ENCODE results near the gene DEK. TPM values are rescaled to one million over a fixed set of nuclear protein-coding genes. Genes with fewer than 3 reads are reported as not detected.

The DEK gene
- total and polyA plus RNA-seq, 4 experiments from 2014 or later: 56.4 to 131 (median 110) TPM

DNA sequence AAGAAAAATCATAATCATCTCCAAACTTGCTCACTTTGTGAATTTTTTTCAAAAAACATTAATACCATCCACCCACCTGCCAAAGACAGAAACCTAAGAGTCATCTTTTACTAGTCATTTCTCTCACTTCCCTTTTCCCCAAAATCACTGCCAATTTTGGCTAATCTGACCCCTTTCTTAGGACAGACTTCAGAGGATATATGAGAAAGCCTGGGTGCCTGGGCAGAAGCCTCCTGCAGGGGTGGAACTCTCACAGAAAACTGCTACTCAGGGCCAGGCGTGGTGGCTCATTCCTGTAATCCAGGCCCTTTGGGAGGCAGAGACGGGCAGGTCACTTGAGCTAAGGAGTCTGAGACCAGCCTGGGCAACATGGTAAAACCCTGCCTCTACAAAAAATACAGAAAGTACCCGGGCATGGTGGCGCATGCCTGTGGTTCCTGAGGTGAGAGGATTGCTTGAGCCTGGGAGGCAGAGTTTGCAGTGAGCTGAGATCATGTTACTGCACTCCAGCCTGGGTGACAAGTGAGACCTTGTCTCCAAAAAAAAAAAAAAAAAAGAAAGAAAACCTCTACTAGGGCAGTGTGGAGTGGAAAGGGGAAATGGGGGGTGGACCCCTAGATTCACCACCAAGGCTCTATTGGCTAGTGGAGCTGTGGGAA is 3.8 kb downstream of the DEK start:
- Mint-ChIP-seq H3K4me1 (peaks cover 45 to 65% (median 52%) of the 10 kb centered on the region in 4 donors), H3K4me3 (peak overlapping the region; percentile 42 to 76 (median 50)), H3K9me3 (peaks cover 0 to 4% (median 0%) of the 10 kb centered on the region in 8 donors), H3K27me3 (no peaks in the 10 kb centered on the region), H3K36me3 (peaks cover 12 to 55% of the 10 kb centered on the region in 2 donors), H3K27ac (peak overlapping the region; percentile 10 to 96 (median 71))
- POLR2A ChIA-PET (ENCODE audit: partially characterized antibody): interaction anchor here (0.6 to 1.2 kb wide), 2 partner anchors 19 to 104 kb away, joined by 3 read pairs; no protein-coding TSS in a partner anchor
- DNase-seq: peak in 1 of 5 donors; percentile 36
- no peaks in the 10 kb centered on the region for H3K9me3 ChIP-seq (ENCODE audit: control insufficient read depth in 1 of 2, low read length in 2 of 2)
- intact Hi-C loops (cut with micrococcal nuclease): loop anchor here (5.0 kb wide), 2 partner anchors 127 to 1498 kb away; partner anchors contain the start of genes ATXN1 and RNF144B
- H3K4me3 ChIP-seq (ENCODE audit: low read length in 2 of 2): no peak overlapping the region
- no peak overlapping the region for H3K27ac ChIP-seq (ENCODE audit: low read depth, low read length)
- CTCF ChIA-PET (ENCODE audit: partially characterized antibody): no interaction called here
- H3K27me3 ChIP-seq (ENCODE audit: insufficient read depth, low read length): no peaks in the 10 kb centered on the region
- H3K36me3 ChIP-seq (ENCODE audit: insufficient read depth, low read length): peaks cover 15% of the 10 kb centered on the region
- peaks cover 49% of the 10 kb centered on the region for H3K4me1 ChIP-seq (ENCODE audit: insufficient read depth, low read length)

DNA sequence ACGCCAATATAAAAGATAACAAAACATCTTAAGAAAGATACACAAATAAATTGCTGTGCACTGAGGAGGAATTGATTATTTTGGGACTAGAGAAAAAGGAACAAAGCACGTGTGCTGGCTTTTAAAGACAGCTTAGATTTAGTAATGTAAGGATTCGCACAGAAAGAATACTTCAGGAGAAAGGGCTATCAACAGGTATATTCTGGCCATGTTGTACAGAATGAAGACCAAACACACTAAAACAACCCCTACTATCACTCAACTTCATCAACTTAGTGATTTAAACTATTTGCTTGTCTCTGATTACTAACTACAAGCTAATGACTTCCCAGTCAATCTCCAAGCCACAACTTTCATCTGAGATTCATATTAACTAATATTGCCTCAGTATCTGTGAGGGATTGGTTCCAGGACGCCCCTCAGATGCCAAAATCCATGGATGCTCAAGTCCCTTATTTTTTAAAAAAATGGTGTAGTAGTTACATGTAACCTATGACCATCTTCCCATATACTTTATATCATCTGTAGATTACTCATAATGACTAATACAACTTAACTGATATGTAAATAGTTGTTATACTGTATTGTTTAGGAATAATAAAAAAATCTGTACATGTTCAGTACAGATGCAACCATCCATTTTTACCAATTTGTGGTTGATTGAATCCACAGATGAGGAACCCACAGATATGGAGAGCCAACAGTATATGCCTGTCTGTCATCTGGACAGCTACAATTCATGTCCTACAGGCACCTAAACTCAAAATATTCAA is 4.5 kb downstream of the DEK start:
- CTCF ChIA-PET (ENCODE audit: partially characterized antibody): no interaction called here
- intact Hi-C loops (cut with micrococcal nuclease): loop anchor here (5.0 kb wide), 2 partner anchors 127 to 1498 kb away; partner anchors contain the start of genes ATXN1 and RNF144B
- H3K4me1 ChIP-seq (ENCODE audit: insufficient read depth, low read length): peaks cover 42% of the 10 kb centered on the region
- H3K4me3 ChIP-seq (ENCODE audit: low read length in 2 of 2): no peak overlapping the region
- DNase-seq: no peak
- peaks cover 22% of the 10 kb centered on the region for H3K36me3 ChIP-seq (ENCODE audit: insufficient read depth, low read length)
- H3K27ac ChIP-seq (ENCODE audit: low read depth, low read length): no peak overlapping the region
- H3K4me1 Mint-ChIP-seq: peaks cover 38 to 63% (median 50%) of the 10 kb centered on the region in 4 donors
- no peaks in the 10 kb centered on the region for H3K9me3 ChIP-seq (ENCODE audit: control insufficient read depth in 1 of 2, low read length in 2 of 2)
- H3K4me3 Mint-ChIP-seq: peak overlapping the region in 7 of 8 donors; percentile 4 to 76 (median 52)
- POLR2A ChIA-PET (ENCODE audit: partially characterized antibody): interaction anchor here (1.1 to 1.2 kb wide), 2 partner anchors 9 to 105 kb away, joined by 3 to 4 read pairs; partner anchors contain the start of genes KDM1B and TPMT
- H3K27ac Mint-ChIP-seq: peak overlapping the region; percentile 29 to 96 (median 79)
- H3K27me3 ChIP-seq (ENCODE audit: insufficient read depth, low read length): no peaks in the 10 kb centered on the region
- no peaks in the 10 kb centered on the region for H3K27me3 Mint-ChIP-seq
- H3K36me3 Mint-ChIP-seq: peaks cover 19 to 59% of the 10 kb centered on the region in 2 donors
- peaks cover 0 to 2% (median 0%) of the 10 kb centered on the region in 8 donors for H3K9me3 Mint-ChIP-seq

DNA sequence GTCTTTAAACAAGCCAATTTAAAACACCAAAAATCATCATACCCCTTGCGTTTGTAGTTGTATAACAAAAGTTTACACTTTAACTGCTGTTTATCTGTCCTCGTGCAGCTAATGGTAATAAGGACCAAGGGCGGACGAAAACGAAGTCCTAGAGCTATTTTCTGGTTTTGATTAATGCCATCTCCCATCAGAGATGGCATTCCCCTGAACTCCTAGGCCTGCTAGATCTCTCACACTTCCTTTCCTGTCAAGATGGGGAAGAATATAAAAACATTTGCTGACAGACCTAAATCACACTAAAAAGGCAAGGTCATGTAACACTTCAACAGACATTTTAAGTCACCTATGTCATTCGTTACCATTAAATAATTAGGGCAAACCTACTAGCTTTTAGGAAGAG is 9.5 kb downstream of the DEK start:
- Histone ChIP-seq H3K9me3 (ENCODE audit: control insufficient read depth in 1 of 2, low read length in 2 of 2) (no peaks in the 10 kb centered on the region), H3K4me1 (ENCODE audit: insufficient read depth, low read length) (peaks cover 12% of the 10 kb centered on the region), H3K27ac (ENCODE audit: low read depth, low read length) (no peak overlapping the region), H3K27me3 (ENCODE audit: insufficient read depth, low read length) (no peaks in the 10 kb centered on the region), H3K4me3 (ENCODE audit: low read length in 2 of 2) (no peak overlapping the region), H3K36me3 (ENCODE audit: insufficient read depth, low read length) (peaks cover 26% of the 10 kb centered on the region)
- H3K9me3 Mint-ChIP-seq: no peaks in the 10 kb centered on the region
- H3K27ac Mint-ChIP-seq: peak overlapping the region in 1 of 7 donors; percentile 54
- CTCF ChIA-PET (ENCODE audit: partially characterized antibody): interaction anchor here (1.3 kb wide), 1 partner anchor 13 kb away, joined by 3 read pairs; no protein-coding TSS in a partner anchor
- DNase-seq: no peak
- H3K36me3 Mint-ChIP-seq: peaks cover 39 to 67% of the 10 kb centered on the region in 2 donors
- POLR2A ChIA-PET (ENCODE audit: partially characterized antibody): no interaction called here
- intact Hi-C loops (cut with micrococcal nuclease): no loop called here
- H3K4me1 Mint-ChIP-seq: peaks cover 11 to 38% (median 26%) of the 10 kb centered on the region in 4 donors
- H3K4me3 Mint-ChIP-seq: no peak overlapping the region
- H3K27me3 Mint-ChIP-seq: no peaks in the 10 kb centered on the region

DNA sequence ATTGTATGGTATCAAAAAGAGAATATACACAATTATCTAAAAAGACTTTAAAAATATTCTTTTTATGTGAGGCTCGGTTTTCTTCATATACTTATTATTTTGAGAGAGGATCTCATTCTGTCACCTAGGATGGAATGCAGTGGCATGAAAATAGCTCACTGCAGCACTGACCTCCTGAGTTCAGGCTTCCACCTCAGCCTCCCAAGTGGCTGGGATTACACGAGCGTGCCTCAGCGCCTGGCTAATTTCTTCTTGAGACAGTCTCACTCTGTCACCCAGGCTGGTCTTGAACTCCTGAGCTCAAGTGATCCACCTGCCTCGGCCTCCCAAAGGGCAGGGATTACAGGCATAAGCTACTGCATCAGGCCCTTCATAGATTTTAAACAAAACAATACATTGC is 10.7 kb downstream of the DEK start:
- H3K36me3 ChIP-seq (ENCODE audit: insufficient read depth, low read length): peaks cover 33% of the 10 kb centered on the region
- Mint-ChIP-seq H3K4me1 (peaks cover 6 to 39% (median 25%) of the 10 kb centered on the region in 4 donors), H3K27me3 (no peaks in the 10 kb centered on the region), H3K36me3 (peaks cover 51 to 70% of the 10 kb centered on the region in 2 donors), H3K9me3 (no peaks in the 10 kb centered on the region), H3K27ac (no peak overlapping the region), H3K4me3 (no peak overlapping the region)
- ChIA-PET POLR2A (ENCODE audit: partially characterized antibody) (no interaction called here), CTCF (ENCODE audit: partially characterized antibody) (interaction anchor here (1.4 kb wide), 1 partner anchor 12 kb away, joined by 4 read pairs; no protein-coding TSS in a partner anchor)
- intact Hi-C loops (cut with micrococcal nuclease): no loop called here
- DNase-seq: no peak
- no peaks in the 10 kb centered on the region for H3K9me3 ChIP-seq (ENCODE audit: control insufficient read depth in 1 of 2, low read length in 2 of 2)
- peaks cover 5% of the 10 kb centered on the region for H3K4me1 ChIP-seq (ENCODE audit: insufficient read depth, low read length)
- H3K4me3 ChIP-seq (ENCODE audit: low read length in 2 of 2): no peak overlapping the region
- H3K27me3 ChIP-seq (ENCODE audit: insufficient read depth, low read length): no peaks in the 10 kb centered on the region
- H3K27ac ChIP-seq (ENCODE audit: low read depth, low read length): no peak overlapping the region

DNA sequence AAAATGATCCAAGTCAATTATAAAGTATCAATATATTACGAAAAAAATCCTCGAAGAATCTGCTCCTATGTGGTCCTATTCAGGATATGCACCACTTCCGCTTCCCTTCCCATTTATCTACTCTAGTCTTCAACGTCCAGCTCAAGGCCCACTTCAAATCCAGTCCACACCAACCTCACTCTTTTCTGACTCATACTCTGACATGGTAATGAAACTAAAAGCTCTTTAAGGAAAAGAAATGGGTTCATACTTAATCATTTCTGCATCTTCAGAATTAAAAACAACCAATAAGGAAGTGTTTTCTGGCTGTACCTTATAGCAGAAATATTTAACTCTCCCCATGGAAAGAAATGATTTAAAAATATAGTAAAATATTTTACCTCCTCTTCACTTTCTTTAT is 15.1 kb downstream of the DEK start:
- Histone ChIP-seq H3K27me3 (ENCODE audit: insufficient read depth, low read length) (no peaks in the 10 kb centered on the region), H3K27ac (ENCODE audit: low read depth, low read length) (no peak overlapping the region), H3K4me3 (ENCODE audit: low read length in 2 of 2) (no peak overlapping the region), H3K4me1 (ENCODE audit: insufficient read depth, low read length) (peaks cover 8% of the 10 kb centered on the region), H3K9me3 (ENCODE audit: control insufficient read depth in 1 of 2, low read length in 2 of 2) (no peaks in the 10 kb centered on the region), H3K36me3 (ENCODE audit: insufficient read depth, low read length) (peaks cover 19% of the 10 kb centered on the region)
- ChIA-PET POLR2A (ENCODE audit: partially characterized antibody) (no interaction called here), CTCF (ENCODE audit: partially characterized antibody) (no interaction called here)
- intact Hi-C loops (cut with micrococcal nuclease): no loop called here
- Mint-ChIP-seq H3K4me3 (no peak overlapping the region), H3K36me3 (peaks cover 62 to 78% of the 10 kb centered on the region in 2 donors), H3K4me1 (peaks cover 19 to 48% (median 35%) of the 10 kb centered on the region in 4 donors), H3K27ac (no peak overlapping the region), H3K9me3 (peaks cover 0 to 4% (median 0%) of the 10 kb centered on the region in 8 donors), H3K27me3 (no peaks in the 10 kb centered on the region)
- no peak for DNase-seq

DNA sequence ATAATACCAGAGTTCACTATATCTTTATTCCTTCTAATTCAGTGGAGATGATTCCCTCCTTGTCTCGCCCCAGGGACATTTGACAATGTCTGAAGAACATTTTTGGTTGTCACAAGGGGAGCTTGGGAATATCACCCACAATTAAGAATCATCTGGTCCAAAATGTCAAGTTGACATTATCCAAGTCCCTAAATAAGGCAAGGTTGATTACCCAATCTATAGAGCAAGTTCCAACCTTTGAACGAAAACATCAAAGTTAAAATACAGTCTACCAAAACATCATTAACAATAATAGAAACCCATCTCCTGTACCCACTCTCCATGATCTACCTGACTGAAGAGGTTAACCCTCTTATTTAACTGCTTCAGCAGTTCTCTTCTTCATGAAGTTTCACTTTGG is 15.6 kb downstream of the DEK start:
- Histone ChIP-seq H3K9me3 (ENCODE audit: control insufficient read depth in 1 of 2, low read length in 2 of 2) (no peaks in the 10 kb centered on the region), H3K27me3 (ENCODE audit: insufficient read depth, low read length) (no peaks in the 10 kb centered on the region), H3K4me3 (ENCODE audit: low read length in 2 of 2) (no peak overlapping the region), H3K4me1 (ENCODE audit: insufficient read depth, low read length) (peaks cover 8% of the 10 kb centered on the region), H3K36me3 (ENCODE audit: insufficient read depth, low read length) (peaks cover 19% of the 10 kb centered on the region), H3K27ac (ENCODE audit: low read depth, low read length) (no peak overlapping the region)
- CTCF ChIA-PET (ENCODE audit: partially characterized antibody): no interaction called here
- H3K4me3 Mint-ChIP-seq: no peak overlapping the region
- H3K27me3 Mint-ChIP-seq: no peaks in the 10 kb centered on the region
- H3K9me3 Mint-ChIP-seq: peaks cover 0 to 4% (median 0%) of the 10 kb centered on the region in 8 donors
- peaks cover 19 to 48% (median 39%) of the 10 kb centered on the region in 4 donors for H3K4me1 Mint-ChIP-seq
- POLR2A ChIA-PET (ENCODE audit: partially characterized antibody): no interaction called here
- no peak for DNase-seq
- intact Hi-C loops (cut with micrococcal nuclease): no loop called here
- peaks cover 68 to 80% of the 10 kb centered on the region in 2 donors for H3K36me3 Mint-ChIP-seq
- H3K27ac Mint-ChIP-seq: peak overlapping the region in 1 of 7 donors; percentile 22

DNA sequence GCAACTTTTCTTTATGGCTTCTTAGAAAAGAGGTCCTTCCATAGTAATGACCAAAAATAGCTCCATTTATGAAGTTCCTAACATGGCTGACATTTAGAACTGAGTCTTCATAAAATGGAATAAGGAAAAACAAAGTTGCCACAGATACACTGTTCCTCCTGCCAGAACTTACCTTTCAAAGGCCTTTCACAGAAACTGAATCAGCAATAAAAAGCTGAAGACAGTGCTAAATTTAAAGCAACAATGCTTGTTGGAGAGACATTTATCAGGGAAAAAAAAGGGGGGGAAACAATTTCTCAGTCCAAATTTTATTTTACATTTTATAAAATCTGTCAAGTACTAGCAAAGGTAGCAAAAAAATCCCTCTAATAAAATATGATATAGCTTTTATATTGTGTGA is 17.3 kb downstream of the DEK start:
- Mint-ChIP-seq H3K4me3 (no peak overlapping the region), H3K36me3 (peaks cover 75 to 82% of the 10 kb centered on the region in 2 donors), H3K27ac (peak overlapping the region in 4 of 7 donors; percentile 3 to 62 (median 18)), H3K27me3 (no peaks in the 10 kb centered on the region), H3K9me3 (peaks cover 0 to 4% (median 0%) of the 10 kb centered on the region in 8 donors), H3K4me1 (peaks cover 31 to 62% (median 49%) of the 10 kb centered on the region in 4 donors)
- Histone ChIP-seq H3K4me1 (ENCODE audit: insufficient read depth, low read length) (peaks cover 23% of the 10 kb centered on the region), H3K27ac (ENCODE audit: low read depth, low read length) (no peak overlapping the region), H3K36me3 (ENCODE audit: insufficient read depth, low read length) (peaks cover 25% of the 10 kb centered on the region), H3K4me3 (ENCODE audit: low read length in 2 of 2) (no peak overlapping the region), H3K27me3 (ENCODE audit: insufficient read depth, low read length) (no peaks in the 10 kb centered on the region), H3K9me3 (ENCODE audit: control insufficient read depth in 1 of 2, low read length in 2 of 2) (no peaks in the 10 kb centered on the region)
- DNase-seq: no peak
- intact Hi-C loops (cut with micrococcal nuclease): no loop called here
- ChIA-PET POLR2A (ENCODE audit: partially characterized antibody) (no interaction called here), CTCF (ENCODE audit: partially characterized antibody) (interaction anchor here (1.2 kb wide), 1 partner anchor 15 kb away, joined by 3 read pairs; no protein-coding TSS in a partner anchor)
